KOPT-K1 (cell line): ENCODE data around the gene NHLH1.

Source experiments
- H3K27ac ChIP-seq: fragments of 200-600 bp; sonication (generic); 2 replicates; pipeline ENCODE4 v1.5.1; 2016; ENCODE audit warnings: antibody characterized with exemption, mild to moderate bottlenecking, low read depth, low read length; ENCODE audit not compliant: poor library complexity, severe bottlenecking
- H3K36me3 ChIP-seq: fragments of 200-600 bp; sonication (generic); 2 replicates; pipeline ENCODE4 v1.5.1; 2017; ENCODE audit warnings: antibody characterized with exemption, mild to moderate bottlenecking, low read length, moderate library complexity; ENCODE audit not compliant: insufficient read depth
- H3K9me3 ChIP-seq: fragments of 200-600 bp; sonication (generic); 2 replicates; pipeline ENCODE4 v1.5.1; 2017; ENCODE audit warnings: antibody characterized with exemption, low read length, mild to moderate bottlenecking; ENCODE audit not compliant: insufficient read depth, poor library complexity, severe bottlenecking

The NHLH1 gene

DNA sequence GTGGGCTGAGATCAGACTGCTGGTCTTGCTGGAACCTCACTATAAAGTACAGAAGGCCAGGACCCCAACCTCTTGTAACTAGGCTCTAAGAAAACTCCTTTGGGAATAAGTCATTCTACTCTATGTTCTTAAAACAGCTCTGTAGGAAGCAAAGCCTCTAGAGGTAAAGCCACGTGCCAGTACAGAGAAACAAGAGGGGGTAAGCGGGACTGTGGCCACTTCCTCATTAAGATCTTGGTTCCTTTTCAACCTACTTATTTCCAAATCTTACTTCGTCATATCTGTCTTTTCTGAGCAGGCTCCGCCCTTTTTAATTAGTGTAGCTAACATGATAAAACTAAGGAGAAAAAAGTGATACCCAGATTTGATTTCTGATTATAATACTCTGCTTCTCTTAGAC lies 19.9 kb upstream of the NHLH1 start:
- Histone ChIP-seq H3K9me3 (no peaks in the 10 kb centered on the region), H3K36me3 (peaks cover 74% of the 10 kb centered on the region), H3K27ac (no peak overlapping the region)

DNA sequence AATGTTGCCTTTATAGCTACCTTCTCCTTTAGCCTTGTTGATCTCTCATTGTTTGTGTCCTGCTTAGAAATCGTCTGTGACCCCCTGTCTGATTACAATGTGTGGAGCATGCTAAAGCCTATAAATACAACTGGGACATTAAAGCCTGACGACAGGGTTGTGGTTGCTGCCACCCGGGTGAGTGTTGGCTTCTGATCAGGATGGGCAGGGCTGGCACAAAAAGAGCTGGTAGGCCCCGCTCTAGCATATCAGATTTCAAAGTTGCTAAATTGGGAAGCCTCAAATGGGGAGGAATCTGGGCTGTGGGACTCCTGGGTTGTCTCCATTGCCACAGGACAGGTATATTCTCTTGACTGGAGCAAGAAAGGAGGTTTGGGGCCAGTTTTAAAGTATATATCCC lies 15.2 kb upstream of the NHLH1 start:
- Histone ChIP-seq H3K9me3 (no peaks in the 10 kb centered on the region), H3K36me3 (peaks cover 100% of the 10 kb centered on the region), H3K27ac (no peak overlapping the region)

DNA sequence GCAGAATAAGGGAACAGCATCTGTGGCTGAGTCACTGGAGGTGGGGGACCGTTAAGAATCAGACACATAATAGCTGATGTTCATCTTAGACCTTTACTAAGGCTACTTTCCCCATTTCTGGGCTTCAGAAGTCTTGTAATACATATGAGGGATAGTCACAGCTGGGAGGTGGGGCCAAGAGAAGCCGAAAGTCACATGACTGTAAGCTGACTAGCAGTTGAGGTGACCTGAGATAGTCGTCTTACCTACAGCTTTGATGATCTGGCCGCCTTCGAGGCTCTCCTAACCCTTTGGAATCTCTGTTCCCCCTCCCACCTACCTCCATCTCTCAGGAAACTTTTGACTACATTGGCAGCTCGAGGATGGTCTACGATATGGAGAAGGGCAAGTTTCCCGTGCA lies 14.3 kb upstream of the NHLH1 start:
- no peaks in the 10 kb centered on the region for H3K9me3 ChIP-seq
- peaks cover 100% of the 10 kb centered on the region for H3K36me3 ChIP-seq
- no peak overlapping the region for H3K27ac ChIP-seq

DNA sequence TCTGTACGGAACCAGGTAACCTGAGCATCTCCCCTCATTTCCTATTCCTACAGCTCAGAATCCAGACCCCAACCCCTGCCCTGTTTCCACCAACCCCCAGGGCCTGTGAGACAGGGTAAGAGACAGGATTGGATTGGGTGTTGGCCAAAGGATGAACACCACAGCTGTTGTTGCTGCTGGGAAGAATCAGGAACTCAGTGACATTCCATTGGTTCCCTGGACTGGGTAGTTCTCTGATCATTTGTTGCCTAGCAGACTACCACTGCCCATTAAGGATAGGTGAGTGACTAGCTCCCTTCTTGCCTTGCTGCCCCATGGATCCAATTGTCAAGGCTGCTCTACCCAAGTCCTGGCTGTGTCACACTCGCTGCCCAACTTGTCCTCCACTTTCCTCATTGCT lies 13.6 kb upstream of the NHLH1 start:
- Histone ChIP-seq H3K36me3 (peaks cover 100% of the 10 kb centered on the region), H3K27ac (no peak overlapping the region), H3K9me3 (no peaks in the 10 kb centered on the region)

DNA sequence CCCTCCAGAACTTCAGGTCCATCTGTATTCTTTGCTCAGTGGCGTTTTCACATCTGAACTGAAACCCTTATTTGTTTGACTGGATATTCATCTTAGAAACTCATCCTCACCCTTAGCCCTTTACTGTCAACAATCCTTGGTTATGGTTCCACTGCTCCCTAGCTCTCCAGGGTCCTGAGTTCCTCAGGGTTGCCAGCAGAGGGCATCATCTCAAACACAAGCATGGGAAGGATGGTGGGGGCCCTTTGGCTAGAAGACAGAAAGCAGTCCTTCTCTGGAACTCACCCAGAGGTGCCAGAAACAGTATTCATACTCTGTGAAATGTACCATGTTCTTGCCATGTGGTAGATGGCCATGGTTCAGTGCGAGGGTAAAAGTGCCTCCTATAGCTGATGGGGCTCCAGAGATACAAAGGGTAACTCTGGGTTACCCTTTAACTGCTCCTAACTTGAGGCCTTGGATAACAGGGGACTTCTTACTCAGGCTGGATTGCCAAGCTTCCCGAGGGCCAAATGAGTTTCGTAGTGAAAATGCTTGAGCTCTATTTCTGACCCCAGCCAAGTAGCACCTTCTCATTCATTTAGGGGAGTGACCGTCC lies 12.4 kb upstream of the NHLH1 start:
- no peak overlapping the region for H3K27ac ChIP-seq
- H3K36me3 ChIP-seq = peaks cover 100% of the 10 kb centered on the region
- no peaks in the 10 kb centered on the region for H3K9me3 ChIP-seq

DNA sequence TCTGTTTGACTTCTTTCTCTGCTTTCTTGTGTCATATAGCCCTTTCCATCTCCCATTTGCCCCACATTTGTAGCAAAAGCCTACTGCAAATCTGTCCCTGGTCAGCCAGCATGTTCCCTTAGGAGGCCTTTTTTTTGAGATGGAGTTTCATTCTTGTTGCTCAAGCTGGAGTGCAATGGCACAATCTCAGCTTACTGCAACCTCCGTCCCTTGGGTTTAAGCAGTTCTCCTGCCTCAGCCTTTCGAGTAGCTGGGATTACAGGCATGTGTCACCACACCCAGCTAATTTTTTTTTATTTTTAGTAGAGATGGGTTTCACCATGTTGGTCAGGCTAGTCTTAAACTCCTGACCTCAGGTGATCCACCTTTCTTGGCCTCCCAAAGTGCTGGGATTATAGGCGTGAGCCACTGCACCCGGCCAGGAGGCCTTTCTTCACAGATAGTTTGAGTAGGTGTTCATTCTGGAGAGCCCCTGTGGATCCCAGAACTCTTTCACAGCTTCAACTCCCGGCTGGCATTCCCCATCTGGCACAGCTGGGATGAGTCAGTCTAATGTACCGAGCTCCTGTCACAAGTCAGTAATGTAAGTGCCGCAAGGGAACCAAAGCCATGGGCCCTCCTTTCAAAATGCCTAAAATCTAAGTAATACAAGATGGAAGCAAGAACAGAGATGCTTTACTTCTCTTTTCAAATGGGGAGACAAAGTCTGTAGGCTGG lies 9.4 kb upstream of the NHLH1 start:
- Histone ChIP-seq H3K27ac (no peak overlapping the region), H3K9me3 (no peaks in the 10 kb centered on the region), H3K36me3 (peaks cover 89% of the 10 kb centered on the region)

DNA sequence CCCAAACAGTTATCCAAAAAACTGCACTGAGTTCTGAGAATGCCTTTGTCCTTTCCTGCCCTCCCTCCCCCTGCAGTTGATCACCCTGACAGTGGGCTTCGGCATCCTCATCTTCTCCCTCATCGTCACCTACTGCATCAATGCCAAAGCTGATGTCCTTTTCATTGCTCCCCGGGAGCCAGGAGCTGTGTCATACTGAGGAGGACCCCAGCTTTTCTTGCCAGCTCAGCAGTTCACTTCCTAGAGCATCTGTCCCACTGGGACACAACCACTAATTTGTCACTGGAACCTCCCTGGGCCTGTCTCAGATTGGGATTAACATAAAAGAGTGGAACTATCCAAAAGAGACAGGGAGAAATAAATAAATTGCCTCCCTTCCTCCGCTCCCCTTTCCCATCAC lies 8.8 kb upstream of the NHLH1 start:
- Histone ChIP-seq H3K27ac (no peak overlapping the region), H3K36me3 (peaks cover 83% of the 10 kb centered on the region), H3K9me3 (no peaks in the 10 kb centered on the region)

DNA sequence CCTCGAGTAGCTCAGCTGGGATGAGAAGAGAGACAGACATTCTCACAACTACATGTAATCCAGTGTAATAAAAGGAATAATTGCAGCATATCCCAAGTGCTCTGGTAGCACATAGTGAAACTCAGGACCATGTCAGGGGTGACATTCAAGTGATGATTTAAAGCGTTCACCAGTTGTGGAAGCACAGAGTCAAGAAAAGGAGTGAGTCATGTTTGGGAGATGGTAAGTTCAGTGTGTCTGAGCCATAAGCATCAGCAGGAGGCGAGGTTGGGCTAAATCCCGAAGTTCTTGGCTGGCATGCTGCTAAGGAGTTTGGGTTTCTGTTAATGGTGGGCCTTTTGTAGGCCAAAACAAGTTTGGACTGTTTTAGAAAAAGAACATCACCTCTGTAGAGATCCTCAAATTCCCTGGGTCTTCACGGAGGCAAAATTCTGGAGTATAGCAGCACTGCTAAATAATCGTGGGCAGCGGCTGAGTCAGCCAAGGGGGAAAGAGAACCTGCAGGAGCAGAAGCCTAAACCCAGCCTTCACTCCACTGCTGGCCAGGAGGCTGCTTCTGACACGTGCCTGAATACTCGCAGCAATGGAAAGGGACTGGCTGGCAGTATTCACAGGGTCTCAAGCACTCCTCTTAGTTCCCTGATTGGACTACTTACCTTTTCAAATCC lies 7.2 kb upstream of the NHLH1 start:
- Histone ChIP-seq H3K9me3 (no peaks in the 10 kb centered on the region), H3K27ac (no peak overlapping the region), H3K36me3 (peaks cover 67% of the 10 kb centered on the region)

DNA sequence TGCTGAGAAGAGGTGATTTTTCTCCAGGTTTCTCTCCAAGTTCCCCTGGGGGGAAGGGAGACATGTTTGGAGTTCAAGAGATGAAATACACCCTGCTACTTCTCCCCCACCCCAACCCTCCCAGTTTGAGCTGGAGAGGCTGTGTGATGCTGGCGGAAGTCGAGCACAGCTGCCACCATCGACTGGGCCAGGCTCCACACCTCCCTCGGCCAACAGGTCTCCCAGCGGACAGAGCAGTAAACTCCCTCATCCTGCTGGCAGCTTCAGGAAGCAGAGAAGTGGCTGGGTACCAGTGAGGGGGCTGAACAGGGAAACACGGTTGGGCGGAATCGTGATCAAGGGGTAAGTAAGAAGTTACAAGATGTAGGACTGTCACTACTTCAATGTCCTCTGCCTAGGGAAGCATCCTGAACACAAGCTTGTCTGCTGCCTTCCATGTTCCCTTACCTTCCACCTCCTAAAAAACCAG lies 6.6 kb upstream of the NHLH1 start:
- no peak overlapping the region for H3K27ac ChIP-seq
- no peaks in the 10 kb centered on the region for H3K9me3 ChIP-seq
- peaks cover 61% of the 10 kb centered on the region for H3K36me3 ChIP-seq

DNA sequence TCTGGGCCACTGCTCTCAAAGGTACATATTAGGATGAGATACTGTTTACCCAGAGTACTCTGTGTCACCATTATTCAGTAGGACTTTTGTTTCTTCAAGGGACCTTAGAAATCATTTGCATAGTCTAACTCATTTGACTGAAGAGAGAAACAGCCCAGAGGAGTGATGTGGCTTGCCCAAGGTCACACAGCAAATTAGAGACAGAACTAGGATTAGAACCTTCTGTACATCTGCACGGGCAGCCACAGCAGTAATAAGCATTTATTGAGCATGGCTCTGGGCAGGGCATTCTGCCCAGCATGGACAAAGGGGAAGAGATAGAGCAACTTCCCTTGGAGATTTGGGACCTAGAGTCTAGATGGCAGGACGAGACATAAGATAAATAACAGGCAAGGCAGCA lies 5.7 kb upstream of the NHLH1 start:
- Histone ChIP-seq H3K9me3 (no peaks in the 10 kb centered on the region), H3K27ac (no peak overlapping the region), H3K36me3 (peaks cover 52% of the 10 kb centered on the region)

DNA sequence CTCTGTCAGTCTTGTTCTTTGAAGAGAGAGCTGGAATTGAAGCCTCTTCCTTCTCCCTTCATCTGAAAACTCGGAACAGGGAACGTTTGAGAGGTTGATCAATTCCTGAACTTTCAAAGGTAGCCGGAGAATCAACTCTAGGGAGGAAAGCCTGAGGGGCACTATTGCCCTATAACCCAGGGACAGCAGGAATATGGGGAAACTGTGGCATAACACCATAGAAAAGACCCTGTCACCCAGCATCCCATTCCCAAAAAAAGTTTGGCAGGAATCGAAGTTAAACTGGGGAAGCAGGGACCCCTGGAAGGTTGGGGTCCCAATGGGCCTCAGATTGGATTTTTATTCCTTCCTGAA lies 5.1 kb upstream of the NHLH1 start:
- Histone ChIP-seq H3K9me3 (no peaks in the 10 kb centered on the region), H3K27ac (no peak overlapping the region), H3K36me3 (peaks cover 46% of the 10 kb centered on the region)

DNA sequence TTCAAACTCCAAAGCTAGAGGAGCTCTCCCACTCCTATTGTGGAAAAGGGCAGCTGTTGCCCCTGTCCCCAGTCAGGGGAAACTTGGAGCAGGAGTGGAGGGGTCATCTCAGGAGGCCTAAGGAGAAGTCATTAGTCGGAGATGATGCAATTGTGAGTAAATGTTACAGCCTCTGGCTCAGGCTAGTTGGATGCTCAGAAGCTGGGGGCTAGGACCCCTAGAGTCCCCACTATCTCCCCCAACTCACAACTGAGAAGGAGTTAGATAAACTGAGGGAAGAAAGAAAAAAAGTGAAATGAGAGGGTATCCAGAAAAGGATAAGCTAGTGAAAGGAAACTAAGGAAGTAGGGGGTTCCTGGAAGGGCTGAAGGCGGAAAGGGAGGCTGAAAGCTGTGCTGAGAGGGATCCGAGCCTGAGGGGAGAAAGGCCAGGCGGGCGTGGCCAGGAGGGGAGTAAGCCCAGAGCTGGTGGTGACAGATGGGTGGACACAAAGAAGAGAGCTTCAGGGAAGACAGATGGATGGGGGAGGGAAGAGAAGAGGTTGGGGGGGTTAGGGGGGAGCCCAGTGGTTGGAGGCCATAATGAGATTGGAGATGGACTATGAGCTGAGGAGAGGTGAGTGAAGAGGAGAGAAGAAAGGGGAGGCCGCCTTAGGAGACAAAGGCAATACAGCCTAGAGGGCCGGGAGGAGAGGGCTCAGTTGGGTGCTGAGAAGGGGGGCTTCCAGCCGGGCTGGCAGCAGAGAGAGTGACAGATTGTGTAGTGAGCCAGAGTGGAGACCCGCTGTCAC lies 4.5 kb upstream of the NHLH1 start:
- Histone ChIP-seq H3K27ac (no peak overlapping the region), H3K36me3 (peaks cover 40% of the 10 kb centered on the region), H3K9me3 (no peaks in the 10 kb centered on the region)

DNA sequence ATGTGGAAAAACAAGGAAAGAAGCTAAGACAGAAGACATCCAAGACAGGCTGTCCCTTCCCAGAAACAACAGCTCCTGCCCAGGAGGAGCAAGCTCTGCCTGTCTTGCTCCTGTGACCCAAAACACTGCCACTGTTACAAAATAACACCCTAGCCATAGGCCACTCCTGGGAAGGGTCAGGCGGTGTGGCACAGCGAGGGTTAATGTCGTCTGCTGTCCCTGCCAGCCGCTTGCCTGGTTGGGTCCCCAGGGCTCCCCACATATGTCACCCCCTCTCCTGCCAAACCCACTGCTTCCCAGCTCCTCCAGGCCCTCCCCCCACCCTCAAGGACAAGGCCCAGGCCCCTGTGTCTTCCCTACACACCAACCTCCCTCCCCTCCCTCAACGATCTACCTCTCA lies 3.9 kb upstream of the NHLH1 start:
- no peak overlapping the region for H3K27ac ChIP-seq
- H3K36me3 ChIP-seq = peaks cover 34% of the 10 kb centered on the region
- no peaks in the 10 kb centered on the region for H3K9me3 ChIP-seq

DNA sequence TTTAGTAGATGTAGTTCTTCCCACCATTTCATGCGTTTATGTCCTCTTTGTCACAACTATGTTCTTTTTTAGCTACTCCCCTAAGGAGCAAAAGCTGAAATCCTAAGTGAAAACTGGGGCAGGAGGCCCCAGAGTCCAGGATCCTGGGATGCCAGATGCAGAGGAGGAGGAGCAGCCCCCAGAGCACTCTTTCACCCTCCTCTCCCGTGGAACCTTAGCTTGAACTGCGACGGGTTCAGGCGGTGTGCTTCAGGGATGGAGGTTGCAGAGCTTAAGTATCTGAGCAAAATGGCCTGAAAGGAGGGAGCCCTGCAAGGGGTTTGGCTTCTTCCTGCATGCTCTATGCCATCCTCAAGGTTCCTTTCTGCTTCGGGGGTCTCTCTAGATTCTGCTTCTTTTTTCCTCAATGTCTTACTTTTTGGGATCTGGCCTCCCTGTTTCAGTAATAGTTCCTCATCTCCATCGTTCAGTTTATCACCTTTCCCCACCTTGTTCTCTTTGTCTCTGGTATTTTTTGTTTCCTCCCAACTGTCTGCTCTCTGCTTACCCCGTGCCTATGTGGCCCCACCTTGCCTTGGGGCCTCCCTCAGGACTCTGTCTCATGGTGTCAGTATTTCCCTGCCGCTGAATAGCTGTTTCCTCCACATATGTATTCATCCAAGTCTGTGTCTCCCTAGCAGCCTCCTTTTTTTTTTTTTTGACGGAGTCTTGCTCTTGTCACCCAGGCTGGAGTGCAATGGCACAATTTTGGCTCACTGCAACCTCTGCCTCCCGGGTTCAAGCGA lies 2.7 kb upstream of the NHLH1 start:
- Histone ChIP-seq H3K9me3 (no peaks in the 10 kb centered on the region), H3K27ac (no peak overlapping the region), H3K36me3 (peaks cover 22% of the 10 kb centered on the region)
